HG03378 (cell line): Measurements from ENCODE around the gene HCFC1.

Source experiments
- ATAC-seq: cut with Tn5 transposase; IDR thresholded peaks from one replicate; pipeline ENCODE4 v1.9.1; 2021; ENCODE audit warnings: mild to moderate bottlenecking, moderate library complexity; ENCODE audit not compliant: unreplicated experiment

HCFC1 gene

DNA sequence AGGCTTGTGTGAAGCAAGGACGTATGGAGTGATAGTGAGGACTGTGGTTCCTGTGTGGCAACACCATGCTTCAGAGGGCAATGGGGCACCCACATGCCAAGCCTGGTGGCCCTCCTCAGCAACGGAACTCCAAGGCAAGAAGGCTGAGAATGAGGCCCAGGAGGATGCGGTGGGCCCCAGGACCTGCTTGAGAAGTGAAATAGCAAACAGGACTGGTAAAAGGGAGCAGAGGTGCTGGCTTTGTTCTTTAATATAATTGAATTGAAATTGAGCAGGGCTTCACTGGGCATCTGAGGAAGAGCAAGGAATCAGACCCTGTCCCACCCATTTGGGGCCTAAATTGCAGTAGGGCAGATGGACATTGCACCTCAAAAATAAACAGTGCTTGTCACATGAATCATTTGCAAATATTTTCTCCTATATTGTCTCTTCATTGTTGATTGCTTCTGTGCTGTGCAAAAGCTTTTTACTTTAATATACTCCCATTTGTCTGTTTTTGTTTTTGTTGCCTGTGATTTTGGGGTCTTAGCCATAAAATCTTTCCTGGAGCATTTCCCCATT is 3.2 kb upstream of the HCFC1 start:
- no peak for ATAC-seq

DNA sequence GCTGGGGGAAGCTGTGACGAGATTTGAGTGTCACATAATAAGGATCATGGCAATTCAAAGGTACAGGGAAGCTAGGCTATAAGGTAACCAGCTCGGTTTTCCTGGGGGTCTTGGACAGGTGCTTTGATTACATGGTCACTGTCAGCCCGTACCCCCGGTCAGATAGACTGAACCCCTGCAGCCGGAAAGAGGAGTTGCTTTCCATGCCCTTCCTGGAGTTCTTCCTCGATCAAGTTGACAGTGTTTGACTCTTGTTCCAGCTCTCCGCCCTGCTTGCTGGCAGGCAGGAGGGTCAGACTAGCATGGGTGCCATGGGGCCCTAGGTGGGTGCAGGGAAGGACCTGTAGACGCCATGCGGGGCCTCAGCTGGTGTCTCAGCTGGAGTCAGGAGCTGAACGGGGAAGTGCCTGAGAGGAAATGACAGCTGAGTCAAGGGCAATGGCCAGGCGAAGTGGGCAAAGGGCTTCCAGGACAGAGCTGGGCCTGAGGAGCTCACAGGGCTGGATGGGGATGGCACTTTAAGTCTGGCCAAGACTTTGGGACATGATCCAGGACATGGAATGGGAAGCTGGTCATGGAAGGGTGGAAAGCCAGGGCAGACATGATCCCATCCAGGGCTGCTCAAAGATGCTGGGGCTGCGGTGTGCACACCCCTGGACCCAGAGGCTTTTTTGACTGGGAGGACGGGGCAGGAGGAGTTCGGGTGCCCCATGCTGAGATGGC is 2.5 kb upstream of the HCFC1 start:
- ATAC-seq = no peak

DNA sequence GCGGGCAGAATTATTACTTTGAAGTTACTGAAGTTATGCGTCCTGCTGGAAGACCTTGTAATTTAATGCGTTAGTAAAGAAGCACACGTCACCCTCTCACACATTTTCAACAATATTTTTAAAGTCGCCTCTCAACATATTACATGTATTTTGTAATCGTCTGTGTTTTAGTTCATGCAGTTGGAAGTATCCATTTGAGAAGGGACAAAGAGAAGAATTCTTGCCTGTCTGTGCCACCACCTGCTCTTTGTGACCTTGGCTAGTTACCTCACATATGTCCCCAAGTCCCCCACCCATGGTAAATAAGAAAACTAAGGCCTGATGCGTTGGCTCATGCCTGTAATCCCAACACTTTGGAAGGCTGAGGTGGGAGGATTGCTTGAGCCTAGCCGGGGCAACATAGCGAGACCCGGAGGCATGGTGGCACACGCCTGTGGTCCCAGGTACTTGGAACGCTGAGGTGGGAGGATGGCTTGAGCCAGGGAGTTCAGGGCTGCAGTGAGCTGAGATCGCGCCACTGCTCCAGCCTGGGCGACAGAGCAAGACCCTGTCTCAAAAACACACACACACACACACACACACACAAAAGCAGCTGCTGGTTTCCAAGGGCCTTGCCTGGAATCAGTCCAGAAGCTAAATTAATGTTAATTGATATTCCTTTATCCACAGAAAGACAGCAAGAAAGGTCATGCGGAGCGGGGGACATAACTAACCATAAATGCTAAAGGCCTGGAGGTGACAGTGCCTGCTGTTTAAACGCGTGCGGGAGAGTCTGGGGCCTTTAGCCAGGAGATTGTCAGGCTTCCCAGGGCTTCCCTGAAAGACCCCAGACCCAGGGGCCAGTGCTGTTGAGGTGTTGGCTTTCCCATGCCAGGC is 1.7 kb upstream of the HCFC1 start:
- ATAC-seq = no peak

DNA sequence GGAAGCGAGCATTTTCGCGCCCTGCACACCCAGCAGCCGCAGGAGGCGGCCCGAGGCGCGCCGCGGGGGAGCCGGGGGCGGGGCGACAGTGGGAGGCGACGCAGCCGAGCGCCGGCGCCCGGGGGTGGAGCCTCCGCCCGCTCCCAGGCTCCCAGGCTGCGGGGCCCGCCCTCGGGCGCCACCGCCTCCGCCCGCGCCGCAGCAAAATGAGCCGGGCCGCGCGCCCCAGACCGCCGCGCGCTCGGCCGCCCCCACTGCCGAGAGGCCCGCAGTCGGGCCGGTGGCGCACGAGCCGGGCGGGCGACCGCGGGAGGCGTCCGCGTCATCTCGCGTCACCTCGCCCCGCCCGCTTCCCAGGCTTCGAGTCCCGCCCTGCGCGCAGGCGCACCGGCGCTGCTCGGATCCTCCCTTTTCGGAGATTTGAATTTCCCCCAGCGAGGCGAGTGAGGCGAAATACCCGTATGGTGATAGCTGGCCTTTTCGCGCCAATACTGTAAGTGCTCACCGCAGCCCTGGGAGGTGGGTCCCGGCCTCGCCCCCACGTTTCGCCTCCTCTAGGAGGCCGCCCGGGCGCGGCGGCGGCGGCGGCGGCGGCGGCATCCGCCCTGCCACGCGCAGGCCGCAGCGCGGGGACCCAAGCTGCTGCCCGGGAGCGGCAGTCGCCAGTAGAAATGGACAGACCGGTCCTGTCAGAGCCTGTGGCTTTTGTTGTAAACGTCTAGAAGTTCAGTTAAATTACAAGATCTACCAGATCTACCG is 929 bp upstream of the HCFC1 start, which contains the start of gene TMEM187:
TMEM187 (plus strand) TSS at position 387 of the 759 bp plus-strand sequence. CDS start 9,309 bp downstream, outside the sequence.
- peak; percentile 36 for ATAC-seq

DNA sequence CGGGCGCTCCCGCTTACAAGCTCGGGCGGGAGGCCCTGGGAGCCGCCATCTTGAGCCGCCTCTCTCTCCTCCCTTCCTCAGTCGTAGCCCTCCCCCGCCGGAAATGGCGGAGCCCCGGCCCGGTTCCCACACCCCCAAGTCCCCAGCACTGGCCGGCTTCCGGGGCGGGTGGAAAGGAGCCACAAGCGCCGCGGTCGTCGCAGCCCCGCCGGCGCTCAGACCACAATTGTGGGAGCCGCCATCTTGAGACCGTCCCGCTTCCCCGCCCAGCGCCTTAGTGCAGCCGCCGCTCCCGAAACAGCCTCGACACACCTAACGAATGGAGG is 531 bp downstream of the HCFC1 start:
- peak; percentile 37 for ATAC-seq

DNA sequence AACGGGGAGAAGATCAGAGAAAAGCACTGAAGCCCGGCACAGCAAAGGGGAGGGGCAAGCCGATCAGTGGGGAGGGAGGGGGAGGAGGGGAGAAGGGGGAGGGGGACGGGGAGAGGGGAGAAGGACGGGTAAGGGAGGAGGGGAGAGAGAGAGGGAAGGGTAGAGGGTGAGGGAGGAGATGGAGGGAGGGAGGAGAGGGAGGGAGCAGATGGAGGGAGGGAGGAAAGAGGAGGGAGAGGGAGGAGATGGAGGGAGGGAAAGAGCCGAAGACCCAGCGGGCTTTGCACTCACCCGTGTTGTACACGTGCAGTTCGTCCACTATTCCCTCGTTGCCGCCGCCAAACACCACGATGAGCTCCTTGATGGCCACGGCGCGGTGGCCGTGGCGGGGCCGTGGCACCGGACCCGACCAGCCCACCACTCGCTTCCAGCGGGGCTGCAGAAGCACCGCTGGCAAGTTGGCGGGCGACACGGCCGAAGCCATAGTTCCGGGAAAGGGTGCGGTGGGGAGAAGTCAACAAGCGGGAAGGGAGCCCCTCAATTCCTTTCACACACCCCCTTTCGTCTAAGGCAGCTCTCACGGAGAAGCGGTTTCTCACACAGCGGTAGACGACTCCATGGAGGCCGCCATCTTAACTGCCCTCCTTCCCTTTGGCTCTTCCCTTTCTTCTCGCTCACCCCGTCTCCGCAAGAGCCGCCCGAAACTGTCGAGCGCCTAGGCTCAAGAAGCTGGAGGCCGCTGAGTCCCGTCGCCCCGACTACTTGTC is 1.1 kb downstream of the HCFC1 start:
- peak; percentile 11 for ATAC-seq

DNA sequence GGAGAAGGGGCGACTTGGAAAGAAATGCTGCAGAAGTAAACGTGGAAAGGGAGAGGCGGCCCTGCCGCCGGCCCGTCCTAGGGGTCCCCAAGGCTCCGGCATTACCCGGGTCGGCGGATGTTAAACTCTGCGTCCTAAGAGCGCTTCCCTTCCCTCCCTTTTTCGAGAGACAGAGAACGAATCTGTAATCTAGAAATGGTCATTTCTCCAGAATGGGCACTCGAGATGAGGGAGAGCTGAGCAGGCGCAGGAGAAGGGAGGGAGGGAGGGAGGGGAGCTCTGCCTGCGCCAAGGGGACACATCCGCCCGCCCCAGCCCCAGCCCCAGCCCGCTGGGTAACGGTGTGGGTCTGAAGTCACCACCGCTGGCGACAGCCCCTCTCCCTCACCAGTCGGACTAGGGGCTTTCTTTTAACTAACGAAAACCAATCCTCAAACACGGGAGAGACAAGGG is 1.7 kb downstream of the HCFC1 start:
- ATAC-seq = no peak

DNA sequence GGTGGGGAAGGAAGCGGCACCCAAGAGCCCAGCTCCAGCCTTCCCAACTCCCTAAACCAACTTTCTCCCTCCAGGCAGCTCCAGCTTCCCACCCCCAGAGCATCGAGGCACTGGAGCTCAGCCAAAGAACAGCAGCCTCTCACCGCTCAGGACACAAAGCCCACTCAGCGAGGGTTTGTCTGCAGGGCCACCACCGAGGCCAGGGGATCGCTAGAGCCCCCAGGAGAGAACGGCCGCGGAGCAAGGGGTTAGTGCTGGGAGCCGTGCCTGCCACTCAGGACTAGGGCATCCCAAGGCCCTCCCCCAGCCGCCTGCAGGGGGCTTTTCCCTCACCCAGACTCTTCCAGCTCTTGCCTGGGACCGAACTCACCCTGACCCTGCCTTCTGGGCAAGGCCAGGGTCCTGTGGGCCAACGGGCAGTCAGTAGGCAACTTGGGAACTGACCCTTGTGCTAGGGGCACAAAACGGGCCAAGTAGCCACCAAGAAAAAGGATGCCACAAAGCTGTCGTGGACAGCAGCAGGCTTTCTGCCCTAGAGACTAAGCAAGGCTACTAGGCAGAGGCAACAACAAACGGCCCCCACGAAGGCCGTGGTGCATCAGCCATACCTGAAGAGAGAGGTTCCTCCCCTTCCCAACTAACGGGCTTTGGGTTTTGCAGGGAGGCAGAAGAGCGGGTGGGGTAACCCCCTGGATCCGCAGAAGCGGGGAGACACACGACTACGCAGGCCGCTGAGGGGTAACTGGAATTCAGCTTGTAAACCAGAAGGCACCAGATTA is 2.3 kb downstream of the HCFC1 start:
- no peak for ATAC-seq

DNA sequence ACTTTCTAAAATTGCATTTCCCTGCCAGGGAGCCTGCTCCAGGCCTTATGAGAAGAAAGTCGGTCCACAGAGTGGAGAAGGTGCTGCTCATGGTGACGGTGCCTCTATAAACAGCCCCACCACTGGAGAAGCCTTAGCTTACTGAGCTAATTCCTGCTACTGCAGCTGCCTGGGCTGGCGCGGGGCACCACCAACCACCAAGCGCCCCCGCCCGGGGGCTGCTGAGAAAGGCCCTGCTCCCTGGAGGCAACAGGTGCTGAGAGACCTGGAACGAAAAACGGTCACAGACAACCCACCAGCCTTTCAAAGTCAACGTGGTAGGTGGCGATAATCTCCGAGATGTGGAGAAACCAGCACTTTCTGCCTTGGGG is 2.9 kb downstream of the HCFC1 start:
- ATAC-seq = no peak

DNA sequence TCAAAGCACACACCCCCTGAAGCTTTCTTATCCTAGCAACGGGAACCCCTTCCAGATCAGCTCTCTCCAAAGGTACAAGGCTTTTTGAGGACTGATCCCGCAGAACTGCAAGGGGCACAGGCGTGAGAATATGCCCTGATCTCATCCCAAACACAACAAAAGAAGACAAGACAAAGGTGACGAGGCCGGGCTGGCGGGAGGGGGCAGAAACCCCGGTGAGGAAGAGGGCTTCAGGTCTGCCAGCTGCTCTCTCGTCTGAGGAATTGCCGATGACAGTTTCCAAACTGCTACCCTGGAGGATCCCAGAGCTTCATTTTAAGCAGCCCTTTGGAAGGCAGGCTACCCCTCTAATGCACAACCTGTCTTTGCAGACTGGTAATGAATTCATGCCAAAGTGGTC is 3.4 kb downstream of the HCFC1 start:
- no peak for ATAC-seq

DNA sequence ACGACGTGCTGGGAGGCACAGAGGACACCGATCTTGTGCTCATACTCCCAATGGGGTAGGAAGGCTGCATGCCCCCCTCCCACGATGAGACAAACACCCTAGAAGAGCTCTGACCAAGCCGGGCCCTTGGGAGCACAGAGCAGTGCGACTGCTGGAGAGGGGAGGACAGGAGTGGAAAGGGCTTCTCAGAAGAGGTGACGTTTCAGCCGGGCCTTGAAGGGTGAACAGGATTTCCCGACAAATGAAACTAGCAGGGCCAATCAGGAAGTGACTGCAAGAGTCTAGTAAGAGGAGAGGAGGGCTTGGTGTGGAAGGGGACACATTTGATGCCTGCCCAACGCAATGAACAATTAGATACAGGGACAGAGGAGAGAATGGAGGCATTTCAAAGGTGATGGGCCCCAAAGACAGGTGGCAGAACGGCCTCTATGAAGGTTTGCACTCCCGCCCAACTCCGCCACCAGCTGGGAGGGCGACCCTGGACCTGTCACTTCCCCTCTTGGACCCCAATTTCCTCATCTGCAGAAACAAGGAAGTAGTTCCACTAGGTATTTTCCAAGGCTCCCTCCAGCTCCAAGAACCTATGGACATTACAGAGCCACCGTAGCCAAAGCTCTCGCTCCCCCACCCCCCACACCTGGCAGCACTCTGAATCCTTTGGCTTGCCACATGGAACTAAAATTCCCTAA is 3.9 kb downstream of the HCFC1 start:
- ATAC-seq = no peak

DNA sequence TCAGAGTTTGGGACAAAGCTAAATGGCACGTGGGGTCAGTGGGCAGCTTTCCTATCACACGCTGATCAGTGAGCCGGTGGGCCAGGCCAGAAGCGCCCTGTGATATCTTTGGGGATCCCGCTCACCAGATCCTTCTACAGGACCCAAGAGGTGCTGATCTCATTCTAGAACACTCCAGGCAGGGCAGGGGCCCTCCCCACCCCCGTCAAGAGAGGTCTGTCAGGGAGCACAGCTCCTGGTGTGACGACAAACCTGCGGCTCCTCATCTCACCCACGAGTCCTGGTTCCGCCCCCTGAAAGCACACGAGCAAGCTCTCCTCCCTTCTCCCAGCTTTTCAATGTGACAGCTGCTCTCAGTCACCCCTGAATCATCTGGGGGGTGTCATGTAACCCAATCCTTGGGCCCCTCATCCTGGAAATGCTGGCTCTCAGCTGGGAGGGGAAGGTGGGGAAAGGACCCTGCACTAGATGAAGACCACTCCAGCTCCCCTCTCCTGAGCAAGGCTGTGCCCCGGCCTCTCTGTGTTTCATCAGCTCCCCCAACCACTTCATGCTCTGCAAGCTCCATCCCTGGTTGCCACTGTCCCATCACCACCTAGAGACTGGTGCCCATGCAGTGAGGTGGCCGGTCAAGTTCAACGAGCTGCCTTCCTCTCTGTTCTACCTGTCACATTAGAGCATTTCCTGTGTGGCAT is 4.6 kb downstream of the HCFC1 start:
- no peak for ATAC-seq

DNA sequence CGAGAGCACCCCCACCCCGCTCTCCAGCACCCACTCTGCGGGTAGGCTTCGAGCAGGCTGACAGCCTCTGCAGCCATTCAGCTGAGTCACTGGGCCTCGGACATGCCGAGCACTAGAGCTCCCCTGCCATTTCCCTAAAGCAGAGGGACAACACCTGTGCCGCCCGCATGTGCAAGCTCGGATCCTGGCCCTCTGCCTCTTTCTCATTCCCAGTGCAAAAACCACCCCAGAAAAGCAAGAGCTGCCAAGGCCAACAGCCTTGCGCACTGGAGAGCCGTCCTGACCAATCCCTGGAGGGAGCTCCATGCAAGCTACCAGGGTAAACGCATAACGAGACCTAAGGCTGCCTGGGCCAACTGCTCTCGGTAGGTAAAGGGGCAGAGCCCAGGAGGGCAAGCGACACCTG is 5.3 kb downstream of the HCFC1 start:
- no peak for ATAC-seq

DNA sequence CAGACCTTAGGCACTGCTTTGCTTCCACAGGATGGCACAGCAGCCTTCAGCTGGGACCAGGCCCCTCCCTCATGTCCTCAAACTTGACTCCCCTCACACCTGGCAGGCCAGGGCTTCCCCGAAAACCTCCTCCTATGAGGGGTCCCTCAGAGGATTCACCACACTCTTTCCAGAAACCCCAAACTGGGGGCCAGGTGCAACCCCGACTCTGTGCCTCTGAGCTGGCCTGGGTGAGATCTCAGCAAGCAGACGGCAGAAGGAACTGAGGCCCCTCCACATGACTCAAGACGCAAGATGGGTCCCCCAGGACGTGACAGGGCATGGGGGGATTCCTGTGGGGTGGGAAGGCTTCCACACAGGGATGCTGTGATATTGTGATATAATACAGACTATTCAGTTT is 6.2 kb downstream of the HCFC1 start:
- ATAC-seq = no peak

DNA sequence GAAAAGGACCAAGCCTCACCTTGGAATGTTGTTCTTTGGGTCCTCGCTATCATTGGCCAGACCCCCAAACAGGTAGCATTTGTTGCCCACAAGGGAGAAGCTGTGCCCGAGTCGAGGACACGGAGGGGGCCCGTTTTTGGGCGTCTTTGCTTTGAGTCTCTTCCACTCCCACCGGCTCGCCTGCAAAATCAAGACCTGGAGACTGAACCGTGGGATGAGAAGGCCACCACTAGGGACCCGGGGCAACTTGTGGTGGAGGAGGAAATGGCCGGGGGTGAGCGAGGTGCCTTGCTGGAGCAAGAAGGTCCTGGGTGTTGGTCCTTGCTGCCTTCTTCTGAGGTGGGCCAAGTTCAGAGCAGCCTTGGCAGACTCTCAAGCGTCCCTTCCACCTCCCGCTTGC is 7.5 kb downstream of the HCFC1 start:
- ATAC-seq = no peak

DNA sequence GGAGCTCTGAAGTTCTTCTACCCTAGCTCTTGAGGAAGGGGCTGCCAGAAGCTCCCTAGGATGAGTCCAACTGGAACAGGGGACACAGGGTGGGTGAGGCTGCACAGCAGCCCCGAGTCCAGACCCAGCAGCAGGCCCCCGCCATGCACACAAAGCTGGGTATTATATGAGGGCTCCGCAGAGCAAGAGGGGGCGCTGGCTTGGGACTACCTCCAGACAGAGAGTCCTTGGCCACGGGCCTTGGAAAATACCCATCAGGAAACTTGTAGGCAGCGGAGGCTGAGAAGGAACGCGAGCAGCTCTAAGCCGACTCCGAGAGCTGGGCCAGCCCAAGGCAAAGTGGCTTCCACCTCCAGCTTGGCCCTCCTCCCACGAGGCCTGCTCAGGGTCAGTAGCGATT is 8.1 kb downstream of the HCFC1 start:
- ATAC-seq = no peak

DNA sequence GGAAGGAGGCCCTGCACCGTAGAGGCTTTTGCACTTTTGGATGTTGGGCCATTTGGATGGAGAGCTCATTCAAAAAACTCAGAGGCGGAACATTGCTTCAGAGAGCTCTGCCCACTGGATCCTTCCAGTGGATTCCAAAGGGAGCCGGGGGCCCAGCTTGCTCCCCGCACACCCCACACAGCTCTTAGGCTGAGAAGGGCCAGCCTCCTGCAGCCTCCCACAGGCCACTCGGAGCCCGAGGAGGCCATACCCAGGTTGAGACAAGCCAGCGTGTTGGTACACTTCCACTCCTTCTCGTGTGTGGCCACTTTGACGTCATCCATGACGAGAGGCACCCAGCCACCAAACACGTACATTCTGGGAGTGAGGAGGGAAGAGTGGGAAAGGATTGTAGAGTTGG is 10.3 kb downstream of the HCFC1 start:
- ATAC-seq = no peak

DNA sequence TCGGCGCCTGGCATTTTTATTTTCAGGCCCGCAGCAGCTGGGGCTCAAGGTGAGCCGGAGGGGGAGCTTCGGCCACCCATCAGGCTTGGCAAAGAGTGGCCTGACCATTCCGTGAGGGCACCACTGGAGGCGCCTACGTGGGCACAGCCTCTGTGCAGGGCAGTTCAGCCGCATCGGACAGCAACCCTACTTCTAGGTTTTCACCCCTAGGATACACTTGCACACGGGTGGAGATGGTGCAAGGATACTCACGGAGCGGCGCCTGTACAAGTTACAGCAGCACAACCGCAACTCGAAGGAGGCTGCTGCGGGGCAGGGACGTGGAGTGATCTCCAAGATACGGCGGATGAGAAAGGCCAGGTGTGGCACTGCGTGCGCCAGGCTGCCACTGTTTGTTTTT is 10.8 kb downstream of the HCFC1 start:
- ATAC-seq = no peak

DNA sequence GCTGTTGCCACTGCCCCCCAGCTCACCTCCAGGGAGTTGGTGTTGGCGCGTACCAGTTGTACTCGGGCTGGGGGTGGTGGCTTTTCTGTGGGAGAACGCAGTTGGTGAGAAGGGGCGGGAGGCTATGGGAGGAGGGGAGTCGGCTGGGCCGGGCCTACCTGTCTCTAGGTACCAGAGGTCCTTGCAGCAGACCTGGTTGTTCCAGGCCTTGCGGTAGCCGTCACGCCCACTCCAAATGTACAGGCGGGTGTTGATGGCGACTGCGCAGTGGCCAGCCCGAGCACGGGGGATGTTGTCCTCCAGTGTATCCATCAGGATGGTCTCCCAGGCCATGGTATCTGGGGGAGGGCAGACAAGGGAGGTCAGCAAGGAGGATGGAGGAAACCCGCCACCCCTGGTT is 11.5 kb downstream of the HCFC1 start:
- no peak for ATAC-seq
